Vagina (tissue), 2 donors: ENCODE data around the gene SPARCL1.

Source experiments
- POLR2A ChIP-seq, 2 donors: fragments of 450-650 bp; IDR thresholded peaks; one replicate each; pipeline ENCODE4 v1.6.1; 2017; ENCODE audit warnings: antibody characterized with exemption in 2 of 2, mild to moderate bottlenecking in 2 of 2, moderate library complexity in 2 of 2
- TF ChIP-seq, protein P1 (sequence below), 3 experiments: fragments of 450-650 bp in 2 of 3; fragments of 200-600 bp in 1 of 3; sonication (generic) in 1 of 3; IDR thresholded peaks; one replicate each; pipeline ENCODE4 v1.5.1; 2017 to 2019; ENCODE audit warnings: antibody characterized with exemption in 3 of 3, mild to moderate bottlenecking in 2 of 3, moderate library complexity in 2 of 3

DNA sequence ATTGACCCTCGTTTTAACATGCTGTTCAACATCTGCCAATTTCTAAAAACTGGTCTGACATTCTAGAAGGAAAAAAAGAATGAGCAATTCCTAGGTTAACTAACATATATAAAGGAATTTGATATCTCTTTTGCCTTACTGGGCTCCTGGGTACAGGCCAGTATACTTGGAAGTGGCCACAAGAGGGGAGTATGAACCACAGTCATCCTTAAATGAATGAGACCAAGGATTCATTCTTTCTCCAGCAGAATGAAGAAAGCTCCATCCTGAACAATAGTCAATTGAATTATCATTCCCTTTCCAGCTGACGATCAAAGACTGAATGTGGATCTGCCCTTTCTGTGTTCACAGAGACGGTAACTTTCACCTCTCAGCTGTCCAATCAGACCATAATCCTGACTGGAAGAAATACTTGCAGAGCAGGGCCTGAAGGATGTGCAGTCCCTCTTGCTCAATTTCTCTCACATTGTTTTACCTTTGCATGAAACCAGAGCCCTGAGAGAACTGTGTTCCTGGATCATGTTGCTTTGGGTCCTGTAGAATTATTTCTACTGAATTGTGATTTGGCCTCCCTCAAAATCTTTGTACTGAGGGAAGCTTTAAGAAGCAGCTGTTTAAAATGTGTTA, 14.8 kb upstream of the SPARCL1 start:
- TF ChIP-seq, protein P1, sequence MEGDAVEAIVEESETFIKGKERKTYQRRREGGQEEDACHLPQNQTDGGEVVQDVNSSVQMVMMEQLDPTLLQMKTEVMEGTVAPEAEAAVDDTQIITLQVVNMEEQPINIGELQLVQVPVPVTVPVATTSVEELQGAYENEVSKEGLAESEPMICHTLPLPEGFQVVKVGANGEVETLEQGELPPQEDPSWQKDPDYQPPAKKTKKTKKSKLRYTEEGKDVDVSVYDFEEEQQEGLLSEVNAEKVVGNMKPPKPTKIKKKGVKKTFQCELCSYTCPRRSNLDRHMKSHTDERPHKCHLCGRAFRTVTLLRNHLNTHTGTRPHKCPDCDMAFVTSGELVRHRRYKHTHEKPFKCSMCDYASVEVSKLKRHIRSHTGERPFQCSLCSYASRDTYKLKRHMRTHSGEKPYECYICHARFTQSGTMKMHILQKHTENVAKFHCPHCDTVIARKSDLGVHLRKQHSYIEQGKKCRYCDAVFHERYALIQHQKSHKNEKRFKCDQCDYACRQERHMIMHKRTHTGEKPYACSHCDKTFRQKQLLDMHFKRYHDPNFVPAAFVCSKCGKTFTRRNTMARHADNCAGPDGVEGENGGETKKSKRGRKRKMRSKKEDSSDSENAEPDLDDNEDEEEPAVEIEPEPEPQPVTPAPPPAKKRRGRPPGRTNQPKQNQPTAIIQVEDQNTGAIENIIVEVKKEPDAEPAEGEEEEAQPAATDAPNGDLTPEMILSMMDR (IDR thresholded peaks at IDR 0.05), result peak; percentile 53 to 63 (median 62)
- TF ChIP-seq POLR2A (IDR thresholded peaks at IDR 0.05), result no peak
